Hepatocyte (in vitro differentiated cells): ENCODE measurements around the gene LNX2. TPM values are rescaled to one million over a fixed set of nuclear protein-coding genes. Genes with fewer than 3 reads are reported as not detected.
A peak's percentile ranks its signal among the peaks of the same experiment; 100 is the strongest.

ENCODE experiments used
- DNase-seq: peaks from one replicate; pipeline ENCODE4 v3.0.0-alpha.2; 2016; ENCODE audit warnings: low spot score
- H2AFZ ChIP-seq: fragments of 200-600 bp; sonication (generic); 2 replicates; pipeline ENCODE4 v1.6.0; 2016; ENCODE audit warnings: antibody characterized with exemption, mild to moderate bottlenecking
- H3K27ac ChIP-seq: fragments of 200-600 bp; sonication (generic); 2 replicates; pipeline ENCODE4 v1.5.1; 2016; ENCODE audit warnings: mild to moderate bottlenecking
- H3K27me3 ChIP-seq: fragments of 200-600 bp; sonication (generic); 2 replicates; pipeline ENCODE4 v1.6.1; 2016
- H3K36me3 ChIP-seq: fragments of 200-600 bp; sonication (generic); replicated peaks from 2 replicates; pipeline ENCODE4 v1.5.1; 2016; ENCODE audit warnings: low read depth; ENCODE audit not compliant: insufficient read depth
- H3K4me1 ChIP-seq: fragments of 200-600 bp; sonication (generic); 2 replicates; pipeline ENCODE4 v1.5.1; 2016; ENCODE audit warnings: mild to moderate bottlenecking, moderate library complexity; ENCODE audit not compliant: insufficient read depth
- H3K4me2 ChIP-seq: fragments of 200-600 bp; sonication (generic); 2 replicates; pipeline ENCODE4 v1.6.0; 2016
- H3K4me3 ChIP-seq: fragments of 200-600 bp; sonication (generic); 2 replicates; pipeline ENCODE4 v1.5.1; 2016; ENCODE audit warnings: mild to moderate bottlenecking
- H3K79me2 ChIP-seq: fragments of 200-600 bp; sonication (generic); 2 replicates; pipeline ENCODE4 v1.6.0; 2017; ENCODE audit warnings: mild to moderate bottlenecking
- H3K9me2 ChIP-seq: fragments of 200-600 bp; sonication (generic); replicated peaks from 2 replicates; pipeline ENCODE4 v1.6.0; 2017; ENCODE audit warnings: mild to moderate bottlenecking; ENCODE audit not compliant: insufficient read depth
- H3K9me3 ChIP-seq: fragments of 200-600 bp; sonication (generic); 2 replicates; pipeline ENCODE4 v1.5.1; 2016; ENCODE audit warnings: low read depth, mild to moderate bottlenecking
- H4K20me1 ChIP-seq: fragments of 200-600 bp; sonication (generic); 2 replicates; pipeline ENCODE4 v1.6.0; 2016; ENCODE audit warnings: mild to moderate bottlenecking; ENCODE audit not compliant: insufficient read depth, poor library complexity, severe bottlenecking
- CTCF ChIP-seq: fragments of 200-600 bp; sonication (generic); IDR thresholded peaks from 2 replicates; pipeline ENCODE4 v1.5.1; 2016; ENCODE audit warnings: antibody characterized with exemption, mild to moderate bottlenecking; ENCODE audit not compliant: poor library complexity
- EZH2 ChIP-seq: fragments of 200-600 bp; sonication (generic); IDR thresholded peaks from 2 replicates; pipeline ENCODE4 v1.6.1; 2016; ENCODE audit warnings: antibody characterized with exemption, mild to moderate bottlenecking, borderline replicate concordance
- EZH2phosphoT487 ChIP-seq: fragments of 200-600 bp; sonication (generic); IDR thresholded peaks from one replicate; pipeline ENCODE4 v1.6.1; 2018; ENCODE audit warnings: antibody characterized with exemption, mild to moderate bottlenecking, low read depth, moderate library complexity; ENCODE audit not compliant: unreplicated experiment, severe bottlenecking
- WGBS: methylation state at CpG from one replicate; pipeline ENCODE4 v1.1.6; 2016; ENCODE audit warnings: low lambda C conversion rate; ENCODE audit errors: missing lambda C conversion rate; 5-methylcytosine and 5-hydroxymethylcytosine counted together
- polyA plus RNA-seq: library from polyadenylated mRNA; unstranded; fragments of >200 nt; fragmentation: Nextera tagmentation; extraction: Ambion mirVana; gene quantifications from 2 replicates; pipeline ENCODE4 v1.2.1, GENCODE V29; 2016
- total RNA-seq: library from RNA; depleted of rRNA; stranded (reverse); fragments of >200 nt; gene quantifications from 2 replicates; pipeline ENCODE4 v1.2.3, GENCODE V29; 2014

LNX2 gene
- total and polyA plus RNA-seq, 2 experiments from 2014 or later, result 8.8 to 28.8 TPM

- Histone ChIP-seq H3K4me2 (peak overlapping the region; percentile 4), H4K20me1 (no peaks in the 10 kb centered on the region), H3K9me3 (no peaks in the 10 kb centered on the region), H3K36me3 (no peaks in the 10 kb centered on the region), H3K27ac (peak overlapping the region; percentile 44), H2AFZ (no peak overlapping the region), H3K4me1 (peaks cover 13% of the 10 kb centered on the region), H3K79me2 (peaks cover 60% of the 10 kb centered on the region), H3K9me2 (no peaks in the 10 kb centered on the region), H3K27me3 (no peaks in the 10 kb centered on the region), H3K4me3 (no peak overlapping the region)
- no peak for DNase-seq
- no peak for TF ChIP-seq CTCF
- WGBS, result 73% methylated on average over 5 of the region's 5 CpGs
Observed at GRCh38 chr13:27643334-27644132, 23.2 kb upstream of the LNX2 start.

- Histone ChIP-seq H3K4me3 (no peak overlapping the region), H3K27ac (no peak overlapping the region)
Observed at GRCh38 chr13:27641711-27642502, 21.6 kb upstream of the LNX2 start.

GRCh38 chr13:27639186-27639585 lies 18.9 kb upstream of the LNX2 start:
- Histone ChIP-seq H4K20me1 (peaks cover 4% of the 10 kb centered on the region), H2AFZ (no peak overlapping the region), H3K27me3 (no peaks in the 10 kb centered on the region), H3K9me3 (no peaks in the 10 kb centered on the region), H3K4me3 (no peak overlapping the region), H3K9me2 (no peaks in the 10 kb centered on the region), H3K4me2 (no peak overlapping the region), H3K36me3 (no peaks in the 10 kb centered on the region), H3K27ac (peak overlapping the region; percentile 43), H3K79me2 (peaks cover 69% of the 10 kb centered on the region), H3K4me1 (peaks cover 21% of the 10 kb centered on the region)
- TF ChIP-seq CTCF (no peak), EZH2phosphoT487 (no peak), EZH2 (no peak)
- DNase-seq, result no peak

More at GRCh38 chr13:27641711-27642502, 21.6 kb upstream of the LNX2 start:
- H3K9me3 ChIP-seq, result no peaks in the 10 kb centered on the region
- WGBS, result 89% methylated on average over 4 of the region's 4 CpGs
- TF ChIP-seq EZH2 (no peak), EZH2phosphoT487 (no peak), CTCF (no peak)
- H2AFZ ChIP-seq, result no peak overlapping the region
- no peak overlapping the region for H3K4me2 ChIP-seq
- no peak for DNase-seq
- H4K20me1 ChIP-seq, result peaks cover 4% of the 10 kb centered on the region
- peaks cover 63% of the 10 kb centered on the region for H3K79me2 ChIP-seq
- H3K27me3 ChIP-seq, result no peaks in the 10 kb centered on the region
- H3K4me1 ChIP-seq, result peaks cover 19% of the 10 kb centered on the region
- no peaks in the 10 kb centered on the region for H3K36me3 ChIP-seq
- H3K9me2 ChIP-seq, result no peaks in the 10 kb centered on the region
